Endothelial cell of umbilical vein (primary cell): ENCODE measurements around the gene FGF6. TPM values are rescaled to one million over a fixed set of nuclear protein-coding genes. Genes with fewer than 3 reads are reported as not detected.

Experiments
- BruUV-seq: library from RNA; stranded (reverse); fragments of 400-500 nt; replicated peaks from 2 replicates; lab custom pipeline; 2021; lab: Mats Ljungman, UMichigan
- CTCF ChIA-PET: fragments of 300-600, 350-600 bp; sonication (Branson Sonifier 250); formaldehyde crosslinking; loops from one replicate; lab custom pipeline; 2021; ENCODE audit warnings: antibody characterized with exemption, inconsistent platforms; lab: Charles Lee
- POLR2A ChIA-PET: fragments of 300-600, 350-600 bp; sonication (Branson Sonifier 250); formaldehyde crosslinking; loops from one replicate; lab custom pipeline; 2021; ENCODE audit warnings: antibody characterized with exemption, inconsistent platforms; lab: Charles Lee
- DNase-seq: peaks from one replicate; pipeline ENCODE4 v3.0.0-alpha.2; 2011; ENCODE audit warnings: low read depth, low spot score
- FAIRE-seq: peaks from 2 replicates; lab custom pipeline; 2011; peaks lifted over from hg19 to GRCh38; lab: Jason Lieb, UNC
- H2AFZ ChIP-seq: 2 replicates; pipeline ENCODE4 v1.6.0; 2012; ENCODE audit warnings: low read depth, low read length, control low read depth, inconsistent platforms
- H3K27ac ChIP-seq: 2 replicates; pipeline ENCODE4 v1.5.1; 2011; ENCODE audit warnings: low read depth, mild to moderate bottlenecking, control low read depth, low read length, moderate library complexity; ENCODE audit not compliant: insufficient read depth
- H3K27me3 ChIP-seq, 2 experiments: 2 replicates each; pipeline versions ENCODE4 v1.6.0 to v1.6.1; 2011; ENCODE audit warnings: low read length in 2 of 2, mixed read lengths in 1 of 2; ENCODE audit not compliant: control insufficient read depth in 2 of 2, insufficient read depth in 2 of 2
- H3K36me3 ChIP-seq, 2 experiments: 2 replicates in 1 of 2; 3 replicates in 1 of 2; pipeline ENCODE4 v1.5.1; 2011; ENCODE audit warnings: low read length in 2 of 2, mild to moderate bottlenecking in 1 of 2, moderate library complexity in 1 of 2; ENCODE audit not compliant: control insufficient read depth in 2 of 2, insufficient read depth in 2 of 2; ENCODE audit errors: extremely low read depth in 1 of 2
- H3K4me1 ChIP-seq: 3 replicates; pipeline ENCODE4 v1.5.1; 2011; ENCODE audit warnings: mild to moderate bottlenecking, low read length; ENCODE audit not compliant: control insufficient read depth, insufficient read depth; ENCODE audit errors: extremely low read depth
- H3K4me2 ChIP-seq: 2 replicates; pipeline ENCODE4 v1.6.1; 2011; ENCODE audit warnings: low read length, control low read depth, mixed read lengths; ENCODE audit not compliant: insufficient read depth
- H3K4me3 ChIP-seq, 3 experiments: fragments of 200-600 bp in 1 of 3; sonication (generic), shearing (Covaris generic) in 1 of 3; replicated peaks in 1 of 3; 2 replicates each; pipeline ENCODE4 v1.5.1; 2011 to 2016; ENCODE audit warnings: control low read depth in 3 of 3, low read length in 3 of 3, mild to moderate bottlenecking in 2 of 3, inconsistent platforms in 1 of 3, low read depth in 1 of 3, moderate library complexity in 1 of 3; ENCODE audit not compliant: insufficient read depth in 1 of 3
- H3K79me2 ChIP-seq: 2 replicates; pipeline ENCODE4 v1.6.0; 2012; ENCODE audit warnings: low read length, inconsistent platforms; ENCODE audit not compliant: control insufficient read depth, insufficient read depth
- H3K9ac ChIP-seq: replicated peaks from 2 replicates; pipeline ENCODE3; 2011; ENCODE audit warnings: low read length, control low read depth; ENCODE audit not compliant: insufficient read depth; ENCODE audit errors: extremely low read depth
- H3K9me1 ChIP-seq: replicated peaks from 3 replicates; pipeline ENCODE4 v1.6.0; 2011; ENCODE audit warnings: mild to moderate bottlenecking, low read length; ENCODE audit not compliant: control insufficient read depth, insufficient read depth; ENCODE audit errors: extremely low read depth
- H3K9me3 ChIP-seq: replicated peaks from 2 replicates; pipeline ENCODE4 v1.5.1; 2012; ENCODE audit warnings: low read length, inconsistent platforms; ENCODE audit not compliant: control insufficient read depth, insufficient read depth
- H4K20me1 ChIP-seq: replicated peaks from 2 replicates; pipeline ENCODE3; 2011; ENCODE audit warnings: mild to moderate bottlenecking, low read length; ENCODE audit not compliant: control insufficient read depth, insufficient read depth; ENCODE audit errors: extremely low read depth
- EZH2 ChIP-seq: IDR thresholded peaks from 2 replicates; pipeline ENCODE4 v1.6.1; 2012; ENCODE audit warnings: borderline replicate concordance, low read depth, mild to moderate bottlenecking, moderate library complexity, low read length, inconsistent platforms; ENCODE audit not compliant: severe bottlenecking
- FOS ChIP-seq: IDR thresholded peaks from 2 replicates; pipeline ENCODE4 v1.6.1; 2011; ENCODE audit warnings: mild to moderate bottlenecking, low read length, moderate library complexity, borderline replicate concordance; ENCODE audit not compliant: insufficient read depth
- GATA2 ChIP-seq: IDR thresholded peaks from 2 replicates; pipeline ENCODE4 v1.7.0; 2011; ENCODE audit warnings: low read depth, mild to moderate bottlenecking, moderate library complexity, mixed read lengths, low read length; ENCODE audit not compliant: insufficient read length, insufficient read depth
- JUN ChIP-seq: IDR thresholded peaks from 2 replicates; pipeline ENCODE4 v1.6.1; 2011; ENCODE audit warnings: borderline replicate concordance, low read depth; ENCODE audit not compliant: insufficient read length, insufficient read depth
- MYC ChIP-seq: IDR thresholded peaks from one replicate; pipeline ENCODE4 v1.6.1; 2011; ENCODE audit warnings: mild to moderate bottlenecking, low read depth, low read length
- POLR2A ChIP-seq: IDR thresholded peaks from 2 replicates; pipeline ENCODE4 v1.6.1; 2012; ENCODE audit warnings: low read depth, mild to moderate bottlenecking, control low read depth, low read length
- POLR2AphosphoS5 ChIP-seq: IDR thresholded peaks from 2 replicates; pipeline ENCODE4 v1.6.1; 2012; ENCODE audit warnings: low read depth, mild to moderate bottlenecking, control low read depth, low read length, moderate library complexity; ENCODE audit not compliant: insufficient read depth
- dilution Hi-C: fragments of 300-500 bp; cut with MboI; formaldehyde crosslinking; loops from one replicate; pipeline ENCODE4 v1.15.0; 2019; ENCODE audit warnings: low sequenced_read_pairs; ENCODE audit not compliant: extremely low pct_ligation_motif_present
- intact Hi-C: fragments of 100-400 bp; cut with micrococcal nuclease; formaldehyde crosslinking; loops from one replicate; pipeline ENCODE4 v1.10.0; 2022
- polyA plus RNA-seq, 4 experiments: library from polyadenylated mRNA; depleted of rRNA in 3 of 4; stranded (reverse) in 3 of 4; unstranded in 1 of 4; fragments of >200 nt; gene quantifications; 2 replicates each; pipeline versions ENCODE4 v1.2.1 to v1.2.3, GENCODE V29; 2011 to 2012; ENCODE audit warnings: missing spikeins in 1 of 4
- total RNA-seq: library from RNA; stranded (reverse); gene quantifications from 2 replicates; pipeline ENCODE4 v1.2.3, GENCODE V29; 2021
- TF ChIP-seq, protein P1 (sequence below): IDR thresholded peaks from 2 replicates; pipeline ENCODE4 v1.6.1; 2011; ENCODE audit not compliant: insufficient read depth, insufficient read length
- TF ChIP-seq, protein P2 (sequence below), 2 donors: IDR thresholded peaks; 1 replicate in 1 of 2; 2 replicates in 1 of 2; pipeline ENCODE4 v1.5.1; 2011; ENCODE audit warnings: low read length in 2 of 2, mild to moderate bottlenecking in 2 of 2, moderate library complexity in 2 of 2, control low read depth in 1 of 2, inconsistent platforms in 1 of 2, low read depth in 1 of 2; ENCODE audit not compliant: insufficient read depth in 1 of 2; ENCODE audit errors: extremely low read depth in 1 of 2

The FGF6 gene
- total and polyA plus RNA-seq, 2 donors (not counting 3 experiments of a cell fraction or from before 2014, with no cell fraction given): not detected

DNA sequence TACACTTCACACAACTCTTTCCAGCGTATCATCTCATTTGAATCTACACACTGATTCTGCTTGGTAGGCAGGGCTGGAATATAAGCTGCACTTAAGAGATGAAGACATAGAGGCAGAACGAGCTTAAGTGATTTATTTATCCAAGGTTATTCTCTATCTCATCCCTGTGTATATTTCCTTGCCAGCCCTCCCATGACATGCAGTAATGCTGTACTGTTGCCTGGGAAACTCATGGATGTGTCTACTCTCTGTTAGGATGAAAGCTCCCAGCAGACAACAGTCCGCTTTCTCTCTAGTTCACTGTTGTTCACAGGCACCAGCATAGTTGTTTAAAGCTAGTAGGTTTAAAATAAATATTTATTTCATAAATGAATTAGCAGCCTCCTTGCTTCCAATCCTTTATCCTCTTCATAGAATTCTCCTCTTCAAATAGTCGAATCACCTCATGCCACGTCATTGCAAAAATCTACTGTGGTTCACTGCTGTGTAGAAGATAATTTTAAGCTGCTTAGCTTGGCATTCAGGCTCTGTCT lies 25.4 kb downstream of the FGF6 start:
- no peaks in the 10 kb centered on the region for H3K9me3 ChIP-seq
- no peak for TF ChIP-seq FOS
- no peak for TF ChIP-seq POLR2AphosphoS5
- no peaks in the 10 kb centered on the region for H3K36me3 ChIP-seq
- ChIA-PET CTCF (interaction anchor here (0.7 to 2.6 kb wide), 14 partner anchors 8 to 537 kb away, joined by 3 to 19 read pairs (median 4); no protein-coding TSS in a partner anchor), POLR2A (no interaction called here)
- FAIRE-seq: no peak
- dilution Hi-C loops (no loop called here), intact Hi-C loops (loop anchor here (2.0 kb wide), 1 partner anchor 339 kb away; no protein-coding TSS in a partner anchor)
- no peaks in the 10 kb centered on the region for H4K20me1 ChIP-seq
- no peak for DNase-seq
- no peaks in the 10 kb centered on the region for H3K79me2 ChIP-seq
- no peak overlapping the region for H3K9ac ChIP-seq
- no peaks in the 10 kb centered on the region for H3K9me1 ChIP-seq
- H3K27me3 ChIP-seq: peaks cover 0 to 2% of the 10 kb centered on the region in 2 experiments
- H3K27ac ChIP-seq: no peak overlapping the region
- no peak overlapping the region for H2AFZ ChIP-seq
- BruUV-seq: no TSS peak
- H3K4me1 ChIP-seq: no peaks in the 10 kb centered on the region
- H3K4me2 ChIP-seq: no peak overlapping the region
- H3K4me3 ChIP-seq: no peak overlapping the region

DNA sequence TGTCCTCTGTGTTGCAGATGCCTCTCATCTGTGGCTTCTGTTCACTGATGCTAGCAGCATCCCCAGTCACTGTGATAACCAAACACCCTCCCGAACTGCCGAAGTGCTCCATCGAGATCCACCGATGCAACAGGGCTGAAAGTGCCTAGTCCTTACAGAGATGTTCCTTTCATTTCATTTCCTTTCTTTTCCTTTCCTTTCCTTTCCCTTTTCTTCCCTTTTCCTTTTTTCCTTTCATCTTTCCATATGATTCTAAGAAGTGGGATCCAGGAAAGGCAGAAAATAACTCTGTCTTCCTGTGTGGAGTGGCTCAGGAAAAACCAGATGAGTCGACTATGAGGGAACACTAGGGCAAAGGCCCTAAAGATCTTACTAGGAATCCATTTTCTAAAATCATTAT lies 26.7 kb downstream of the FGF6 start:
- Histone ChIP-seq H3K4me2 (no peak overlapping the region), H3K9me1 (no peaks in the 10 kb centered on the region), H3K27me3 (peaks cover 0 to 2% of the 10 kb centered on the region in 2 experiments), H3K4me3 (no peak overlapping the region), H4K20me1 (no peaks in the 10 kb centered on the region), H3K27ac (no peak overlapping the region), H3K79me2 (no peaks in the 10 kb centered on the region), H3K9me3 (no peaks in the 10 kb centered on the region), H2AFZ (no peak overlapping the region), H3K4me1 (no peaks in the 10 kb centered on the region), H3K9ac (no peak overlapping the region), H3K36me3 (no peaks in the 10 kb centered on the region)
- FAIRE-seq: no peak
- intact Hi-C loops (no loop called here), dilution Hi-C loops (no loop called here)
- TF ChIP-seq POLR2A (no peak), JUN (no peak), EZH2 (no peak), GATA2 (no peak), MYC (no peak), POLR2AphosphoS5 (no peak), FOS (no peak)
- TF ChIP-seq, protein P1, sequence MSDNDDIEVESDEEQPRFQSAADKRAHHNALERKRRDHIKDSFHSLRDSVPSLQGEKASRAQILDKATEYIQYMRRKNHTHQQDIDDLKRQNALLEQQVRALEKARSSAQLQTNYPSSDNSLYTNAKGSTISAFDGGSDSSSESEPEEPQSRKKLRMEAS: no peak
- TF ChIP-seq, protein P2, sequence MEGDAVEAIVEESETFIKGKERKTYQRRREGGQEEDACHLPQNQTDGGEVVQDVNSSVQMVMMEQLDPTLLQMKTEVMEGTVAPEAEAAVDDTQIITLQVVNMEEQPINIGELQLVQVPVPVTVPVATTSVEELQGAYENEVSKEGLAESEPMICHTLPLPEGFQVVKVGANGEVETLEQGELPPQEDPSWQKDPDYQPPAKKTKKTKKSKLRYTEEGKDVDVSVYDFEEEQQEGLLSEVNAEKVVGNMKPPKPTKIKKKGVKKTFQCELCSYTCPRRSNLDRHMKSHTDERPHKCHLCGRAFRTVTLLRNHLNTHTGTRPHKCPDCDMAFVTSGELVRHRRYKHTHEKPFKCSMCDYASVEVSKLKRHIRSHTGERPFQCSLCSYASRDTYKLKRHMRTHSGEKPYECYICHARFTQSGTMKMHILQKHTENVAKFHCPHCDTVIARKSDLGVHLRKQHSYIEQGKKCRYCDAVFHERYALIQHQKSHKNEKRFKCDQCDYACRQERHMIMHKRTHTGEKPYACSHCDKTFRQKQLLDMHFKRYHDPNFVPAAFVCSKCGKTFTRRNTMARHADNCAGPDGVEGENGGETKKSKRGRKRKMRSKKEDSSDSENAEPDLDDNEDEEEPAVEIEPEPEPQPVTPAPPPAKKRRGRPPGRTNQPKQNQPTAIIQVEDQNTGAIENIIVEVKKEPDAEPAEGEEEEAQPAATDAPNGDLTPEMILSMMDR (IDR thresholded peaks at IDR 0.05; ENCODE audit: extremely low read depth in 1 of 2, insufficient read depth in 1 of 2, low read depth in 1 of 2, low read length in 2 of 2): no peak
- no TSS peak for BruUV-seq
- ChIA-PET CTCF (no interaction called here), POLR2A (no interaction called here)
- no peak for DNase-seq
